ENCODE data around the gene CPA1. TPM values are rescaled to one million over a fixed set of nuclear protein-coding genes. Genes with fewer than 3 reads are reported as not detected.

The CPA1 gene
- total RNA-seq, 1 donor from 2014 or later: not detected

DNA sequence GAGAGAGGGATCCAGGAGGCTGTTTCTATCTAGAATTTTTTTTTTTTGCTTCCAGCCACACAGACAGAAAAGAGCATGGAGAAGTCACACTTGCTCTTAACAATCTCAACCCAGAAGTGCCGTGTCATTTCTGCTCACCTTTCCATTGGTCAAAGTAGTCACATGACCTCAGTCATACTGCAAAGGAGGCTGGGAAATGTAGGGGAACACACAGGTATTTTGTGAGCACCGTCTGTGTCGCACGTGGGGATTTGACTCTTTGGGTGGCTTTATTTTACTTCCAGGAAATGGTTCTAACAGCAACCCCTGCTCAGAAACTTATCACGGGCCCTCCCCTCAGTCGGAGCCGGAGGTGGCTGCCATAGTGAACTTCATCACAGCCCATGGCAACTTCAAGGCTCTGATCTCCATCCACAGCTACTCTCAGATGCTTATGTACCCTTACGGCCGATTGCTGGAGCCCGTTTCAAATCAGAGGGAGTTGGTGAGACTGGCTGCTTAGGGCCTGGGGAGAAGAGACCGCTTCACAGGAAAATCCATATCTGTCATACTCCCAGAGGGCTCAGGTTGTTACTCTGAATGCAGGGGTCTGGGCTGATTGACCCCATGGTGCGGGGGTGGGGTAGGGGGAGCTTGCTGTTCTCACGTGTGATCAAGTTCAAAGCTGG, 13.1 kb upstream of the CPA1 start:
- TF ChIP-seq, protein P1, sequence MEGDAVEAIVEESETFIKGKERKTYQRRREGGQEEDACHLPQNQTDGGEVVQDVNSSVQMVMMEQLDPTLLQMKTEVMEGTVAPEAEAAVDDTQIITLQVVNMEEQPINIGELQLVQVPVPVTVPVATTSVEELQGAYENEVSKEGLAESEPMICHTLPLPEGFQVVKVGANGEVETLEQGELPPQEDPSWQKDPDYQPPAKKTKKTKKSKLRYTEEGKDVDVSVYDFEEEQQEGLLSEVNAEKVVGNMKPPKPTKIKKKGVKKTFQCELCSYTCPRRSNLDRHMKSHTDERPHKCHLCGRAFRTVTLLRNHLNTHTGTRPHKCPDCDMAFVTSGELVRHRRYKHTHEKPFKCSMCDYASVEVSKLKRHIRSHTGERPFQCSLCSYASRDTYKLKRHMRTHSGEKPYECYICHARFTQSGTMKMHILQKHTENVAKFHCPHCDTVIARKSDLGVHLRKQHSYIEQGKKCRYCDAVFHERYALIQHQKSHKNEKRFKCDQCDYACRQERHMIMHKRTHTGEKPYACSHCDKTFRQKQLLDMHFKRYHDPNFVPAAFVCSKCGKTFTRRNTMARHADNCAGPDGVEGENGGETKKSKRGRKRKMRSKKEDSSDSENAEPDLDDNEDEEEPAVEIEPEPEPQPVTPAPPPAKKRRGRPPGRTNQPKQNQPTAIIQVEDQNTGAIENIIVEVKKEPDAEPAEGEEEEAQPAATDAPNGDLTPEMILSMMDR (conservative IDR thresholded peaks at IDR 0.05; ENCODE audit: low read depth, low read length): no peak
- no peak overlapping the region for H3K4me3 ChIP-seq (ENCODE audit: low read depth, low read length)
- DNase-seq (ENCODE audit: low read depth): no peak

DNA sequence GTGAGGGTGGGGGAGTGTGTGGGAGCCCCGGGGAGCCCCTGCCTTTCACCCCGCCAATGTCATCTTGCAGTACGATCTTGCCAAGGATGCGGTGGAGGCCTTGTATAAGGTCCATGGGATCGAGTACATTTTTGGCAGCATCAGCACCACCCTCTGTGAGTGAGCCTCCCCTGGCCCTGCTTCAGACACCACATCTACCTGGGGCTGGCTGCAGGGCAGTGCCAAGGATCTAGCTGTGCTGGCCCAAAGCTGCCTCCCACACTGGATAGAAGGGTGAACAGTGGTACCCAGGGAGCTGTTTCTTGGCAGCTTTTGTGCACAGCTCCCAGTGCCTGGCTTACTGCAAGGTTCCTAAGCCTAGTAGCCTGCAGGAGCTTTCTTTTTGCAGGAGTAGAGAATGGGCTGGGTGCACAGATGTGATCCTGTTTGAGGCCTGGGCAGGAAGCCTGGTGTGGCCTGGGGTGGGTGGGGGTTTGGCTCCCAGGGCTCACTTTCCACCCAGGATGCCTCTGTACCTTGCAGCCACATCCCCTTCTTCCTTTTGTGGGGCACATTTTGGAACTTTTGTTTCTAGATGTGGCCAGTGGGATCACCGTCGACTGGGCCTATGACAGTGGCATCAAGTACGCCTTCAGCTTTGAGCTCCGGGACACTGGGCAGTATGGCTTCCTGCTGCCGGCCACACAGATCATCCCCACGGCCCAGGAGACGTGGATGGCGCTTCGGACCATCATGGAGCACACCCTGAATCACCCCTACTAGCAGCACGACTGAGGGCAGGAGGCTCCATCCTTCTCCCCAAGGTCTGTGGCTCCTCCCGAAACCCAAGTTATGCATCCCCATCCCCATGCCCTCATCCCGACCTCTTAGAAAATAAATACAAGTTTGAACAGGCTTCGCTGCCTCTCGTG, 12.2 kb upstream of the CPA1 start:
- H3K4me3 ChIP-seq (ENCODE audit: low read depth, low read length): no peak overlapping the region
- DNase-seq (ENCODE audit: low read depth): no peak
- TF ChIP-seq, protein P1 (conservative IDR thresholded peaks at IDR 0.05; ENCODE audit: low read depth, low read length): no peak

DNA sequence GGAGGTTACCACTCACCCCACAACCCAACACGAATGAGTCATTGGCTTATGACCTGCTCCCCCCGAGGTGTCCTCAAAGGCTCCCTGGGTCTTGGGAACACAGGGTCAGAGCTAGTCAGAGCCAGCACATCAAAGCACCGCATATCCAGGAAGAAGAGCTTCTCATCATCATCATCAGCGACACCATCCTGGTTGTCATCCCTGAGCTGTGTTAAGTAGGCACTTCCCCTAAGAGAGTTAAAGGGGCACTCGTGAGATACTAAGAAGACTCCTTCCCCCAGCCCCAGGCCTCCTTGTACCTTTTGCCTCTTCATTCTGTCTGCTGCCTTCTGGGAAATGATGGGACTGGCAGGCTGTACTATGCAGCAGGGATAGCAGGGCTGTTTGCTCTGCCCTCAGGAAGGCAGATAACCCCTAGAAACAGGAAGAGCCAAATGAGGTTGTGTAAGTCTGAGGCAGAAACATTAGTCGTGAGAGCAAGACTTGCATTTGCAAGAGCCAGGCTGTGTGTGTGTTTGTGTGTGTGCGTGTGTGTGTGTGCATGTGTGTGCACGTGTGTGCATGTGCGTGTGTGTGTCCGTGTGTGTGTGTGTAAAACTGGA, 11.1 kb upstream of the CPA1 start:
- TF ChIP-seq, protein P1 (conservative IDR thresholded peaks at IDR 0.05; ENCODE audit: low read depth, low read length): no peak
- H3K4me3 ChIP-seq (ENCODE audit: low read depth, low read length): no peak overlapping the region
- DNase-seq (ENCODE audit: low read depth): no peak

DNA sequence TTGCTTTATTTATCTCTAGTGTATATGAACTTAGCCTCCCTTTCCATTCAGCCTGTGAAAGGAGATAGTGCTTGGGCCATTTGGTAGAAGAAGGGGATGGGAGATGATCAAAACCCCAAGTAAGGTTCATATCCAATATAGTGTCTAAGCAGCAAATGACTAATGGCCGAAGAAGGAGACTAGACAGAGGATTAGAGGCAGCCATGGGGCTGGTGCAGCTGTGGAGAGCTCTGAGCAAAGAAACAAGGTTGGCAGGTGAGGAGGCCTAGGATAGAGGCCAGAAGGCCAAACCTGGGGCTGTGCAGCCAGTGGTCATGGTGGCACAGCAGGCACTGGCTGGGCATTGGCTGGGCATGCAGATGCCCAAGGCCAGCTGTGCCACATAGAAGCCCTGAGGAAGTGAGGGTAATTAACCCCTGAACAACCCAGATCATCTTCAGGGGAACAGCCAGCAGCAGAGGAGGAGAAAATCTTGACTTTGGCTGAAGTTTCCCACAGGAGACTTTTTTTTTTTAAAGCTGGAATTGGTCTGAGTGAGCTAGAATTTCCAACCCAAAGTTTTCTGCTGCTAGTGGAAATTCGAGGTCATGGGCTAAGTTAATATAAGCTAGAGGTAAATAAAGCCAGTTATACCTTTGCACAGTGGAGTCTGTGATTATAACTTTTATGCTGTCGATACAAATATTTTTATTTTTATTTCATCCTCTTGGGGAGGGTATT, 10.3 kb upstream of the CPA1 start:
- TF ChIP-seq, protein P1 (conservative IDR thresholded peaks at IDR 0.05; ENCODE audit: low read depth, low read length): no peak
- DNase-seq (ENCODE audit: low read depth): no peak
- no peak overlapping the region for H3K4me3 ChIP-seq (ENCODE audit: low read depth, low read length)

DNA sequence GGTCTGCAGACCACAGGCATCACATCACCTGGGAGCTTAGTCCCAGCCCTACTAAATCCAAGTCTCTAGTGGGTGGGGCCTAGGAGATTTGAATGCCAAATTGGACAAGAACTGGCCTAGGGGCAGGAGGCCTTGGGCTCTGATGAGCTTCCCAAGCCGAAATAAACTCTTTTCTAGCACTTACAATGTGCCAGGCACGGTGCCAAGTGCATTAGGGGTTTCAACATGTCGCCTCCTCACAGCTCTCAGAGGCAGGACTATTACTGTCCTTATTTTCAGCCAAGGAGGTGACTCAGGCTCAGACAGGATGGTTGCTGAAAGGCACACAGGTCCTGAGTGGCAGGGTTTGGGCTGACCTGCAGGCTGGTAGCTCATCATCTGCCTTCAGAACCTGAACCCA, 9.2 kb upstream of the CPA1 start:
- no peak overlapping the region for H3K4me3 ChIP-seq (ENCODE audit: low read depth, low read length)
- TF ChIP-seq, protein P1 (conservative IDR thresholded peaks at IDR 0.05; ENCODE audit: low read depth, low read length): no peak
- DNase-seq (ENCODE audit: low read depth): no peak

DNA sequence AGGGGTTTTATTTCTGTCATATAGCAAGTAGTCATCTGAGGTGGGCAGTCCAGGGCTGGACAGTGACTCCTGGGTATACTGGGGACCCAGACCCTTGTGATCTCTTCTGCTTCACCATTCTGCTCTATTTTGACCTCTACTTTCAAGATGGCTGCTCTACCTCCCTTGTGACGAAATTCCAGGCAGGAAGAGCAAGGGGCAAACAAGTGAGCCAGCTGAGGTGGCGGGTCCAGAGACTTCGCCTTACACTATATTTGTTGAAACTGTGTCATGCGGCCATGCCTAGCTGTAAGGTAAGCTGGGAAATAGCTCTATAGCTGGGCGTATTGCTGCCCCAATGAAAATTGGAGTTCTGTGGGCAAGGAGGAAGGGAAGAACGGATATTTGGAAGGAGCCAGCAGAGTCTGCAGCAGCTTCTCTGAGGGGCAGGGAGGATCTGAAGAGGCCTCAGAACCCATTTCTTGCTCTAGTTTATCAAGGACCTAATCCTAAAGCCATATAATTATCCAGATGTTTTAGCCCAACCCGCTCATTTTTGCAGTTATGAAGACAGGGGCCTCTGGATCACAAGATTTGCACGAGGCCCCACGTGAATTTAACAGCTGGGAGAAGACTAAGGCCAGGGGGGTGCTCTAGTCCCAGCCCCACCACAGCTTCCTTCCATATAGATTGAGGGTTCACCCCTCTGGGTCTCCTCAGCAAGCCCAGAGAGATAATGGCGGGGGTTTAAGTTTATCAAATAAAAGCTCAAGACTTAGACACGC, 7.7 kb upstream of the CPA1 start:
- TF ChIP-seq, protein P1 (conservative IDR thresholded peaks at IDR 0.05; ENCODE audit: low read depth, low read length): no peak
- DNase-seq (ENCODE audit: low read depth): no peak
- no peak overlapping the region for H3K4me3 ChIP-seq (ENCODE audit: low read depth, low read length)

Data from epithelial cell of proximal tubule (primary cell).